Loucy (cell line): ENCODE results near the gene ZSCAN5B.
"Not testable (repeated sequence)": the region's sequence is repeated elsewhere in the genome, so short reads cannot be mapped to it uniquely, and the experiment has no call there.

Experiments
- H2AFZ ChIP-seq: fragments of 200-600 bp; sonication (generic); 2 replicates; pipeline ENCODE4 v1.6.0; 2016; ENCODE audit warnings: antibody characterized with exemption, mild to moderate bottlenecking, low read length, moderate library complexity
- H3F3A ChIP-seq: fragments of 200-600 bp; 2 replicates; pipeline ENCODE4 v1.6.0; 2016; ENCODE audit warnings: antibody characterized with exemption, low read depth, mild to moderate bottlenecking
- H3K27me3 ChIP-seq: fragments of 200-600 bp; sonication (generic); 2 replicates; pipeline ENCODE4 v1.6.1; 2014; ENCODE audit warnings: low read length, mild to moderate bottlenecking; ENCODE audit not compliant: insufficient read depth, poor library complexity, severe bottlenecking
- H3K36me3 ChIP-seq: fragments of 200-600 bp; sonication (generic); 2 replicates; pipeline ENCODE4 v1.6.1; 2016; ENCODE audit warnings: low read length; ENCODE audit not compliant: insufficient read depth
- H3K4me1 ChIP-seq: fragments of 200-600 bp; sonication (generic); 2 replicates; pipeline ENCODE4 v1.5.1; 2014; ENCODE audit warnings: low read length, mild to moderate bottlenecking; ENCODE audit not compliant: insufficient read depth, poor library complexity, severe bottlenecking
- H3K4me2 ChIP-seq: fragments of 200-600 bp; sonication (generic); 2 replicates; pipeline ENCODE4 v1.6.0; 2014; ENCODE audit warnings: antibody characterized with exemption, low read length, low read depth, mild to moderate bottlenecking; ENCODE audit not compliant: poor library complexity, severe bottlenecking
- H3K4me3 ChIP-seq: fragments of 200-600 bp; sonication (generic); 2 replicates; pipeline ENCODE4 v1.5.1; 2014; ENCODE audit warnings: low read length, mild to moderate bottlenecking, mixed read lengths; ENCODE audit not compliant: poor library complexity, severe bottlenecking
- H3K79me2 ChIP-seq: fragments of 200-600 bp; sonication (generic); 2 replicates; pipeline ENCODE4 v1.6.1; 2014; ENCODE audit warnings: low read length; ENCODE audit not compliant: insufficient read depth
- H3K9ac ChIP-seq: fragments of 200-600 bp; sonication (generic); 2 replicates; pipeline ENCODE4 v1.6.0; 2014; ENCODE audit warnings: mild to moderate bottlenecking, low read depth, low read length, moderate library complexity; ENCODE audit not compliant: poor library complexity, severe bottlenecking
- H3K9me2 ChIP-seq: fragments of 200-600 bp; sonication (generic); replicated peaks from 2 replicates; pipeline ENCODE4 v1.6.1; 2016; ENCODE audit warnings: low read depth, low read length, mixed read lengths
- H3K9me3 ChIP-seq: fragments of 200-600 bp; sonication (generic); 2 replicates; pipeline ENCODE4 v1.6.1; 2014; ENCODE audit warnings: mild to moderate bottlenecking, antibody characterized with exemption, low read length, low read depth; ENCODE audit not compliant: insufficient read depth
- H4K20me1 ChIP-seq: fragments of 200-600 bp; sonication (generic); 2 replicates; pipeline ENCODE4 v1.6.0; 2014; ENCODE audit warnings: antibody characterized with exemption, low read length, mild to moderate bottlenecking; ENCODE audit not compliant: insufficient read depth, poor library complexity, severe bottlenecking
- CTCF ChIP-seq: fragments of 200-600 bp; sonication (generic); conservative IDR thresholded peaks from 2 replicates; pipeline ENCODE4 v1.5.1; 2014; ENCODE audit warnings: mild to moderate bottlenecking, antibody characterized with exemption, low read length
- EZH2phosphoT487 ChIP-seq: fragments of 200-600 bp; IDR thresholded peaks from 2 replicates; pipeline ENCODE4 v1.6.1; 2018; ENCODE audit warnings: antibody characterized with exemption, mild to moderate bottlenecking, moderate library complexity, borderline replicate concordance

ZSCAN5B gene

GRCh38 chr19:56209091-56209490 lies 11.5 kb upstream of the ZSCAN5B start:
- H3K9me2 ChIP-seq: no peaks in the 10 kb centered on the region
- no peaks in the 10 kb centered on the region for H3K27me3 ChIP-seq
- H3K9me3 ChIP-seq: no peaks in the 10 kb centered on the region
- H3F3A ChIP-seq: no peaks in the 10 kb centered on the region
- TF ChIP-seq CTCF (no peak), EZH2phosphoT487 (no peak)
- H3K4me3 ChIP-seq: no peak overlapping the region
- H3K79me2 ChIP-seq: no peaks in the 10 kb centered on the region
- no peaks in the 10 kb centered on the region for H4K20me1 ChIP-seq
- no peak overlapping the region for H2AFZ ChIP-seq
- H3K9ac ChIP-seq: no peak overlapping the region
- H3K4me1 ChIP-seq: no peaks in the 10 kb centered on the region
- H3K36me3 ChIP-seq: no peaks in the 10 kb centered on the region
- no peak overlapping the region for H3K4me2 ChIP-seq

- not testable (repeated sequence) for H3K9me2 ChIP-seq, H3K9me3 ChIP-seq, H3K9ac ChIP-seq, H3K36me3 ChIP-seq, H3K79me2 ChIP-seq, H3K4me3 ChIP-seq, H4K20me1 ChIP-seq, H3K27me3 ChIP-seq, H3F3A ChIP-seq, H2AFZ ChIP-seq, H3K4me1 ChIP-seq, H3K4me2 ChIP-seq
- peak; percentile 23 for TF ChIP-seq CTCF
These were observed 10.0 kb upstream of the ZSCAN5B start for GRCh38 chr19:56207581-56207980.

DNA sequence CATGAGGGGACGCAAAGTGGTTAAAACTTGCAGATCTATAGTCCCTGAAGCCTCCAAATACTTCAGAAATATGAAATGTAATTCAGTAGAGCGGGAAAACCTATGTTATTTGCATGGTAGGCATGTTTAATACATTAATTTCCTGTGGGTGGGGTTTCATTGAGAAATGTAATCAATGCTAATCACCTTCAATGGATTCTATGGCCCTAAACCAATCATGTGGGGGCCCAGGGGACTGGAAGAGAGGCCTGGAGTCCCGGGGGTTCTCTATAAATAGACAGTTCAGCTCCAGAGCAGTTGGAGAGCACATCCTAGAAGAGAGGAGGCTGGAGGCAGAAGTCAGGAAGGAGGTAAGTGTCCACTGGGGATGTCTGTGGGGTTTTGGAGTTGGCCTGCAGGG lies 4.4 kb upstream of the ZSCAN5B start, which contains the start of gene ZSCAN5C:
TSS of gene ZSCAN5C (plus strand) at position 301 of the 400 bp plus-strand sequence. CDS start 3,641 bp downstream, outside the sequence.
- no peaks in the 10 kb centered on the region for H3K9me3 ChIP-seq
- TF ChIP-seq CTCF (no peak), EZH2phosphoT487 (no peak)
- H3F3A ChIP-seq: no peaks in the 10 kb centered on the region
- no peaks in the 10 kb centered on the region for H3K27me3 ChIP-seq
- no peak within 1 kb of the TSS for H3K9ac ChIP-seq
- H4K20me1 ChIP-seq: no peaks in the 10 kb centered on the region
- no peaks in the 10 kb centered on the region for H3K4me1 ChIP-seq
- no peak within 1 kb of the TSS for H3K4me3 ChIP-seq
- no peaks in the 10 kb centered on the region for H3K36me3 ChIP-seq
- H3K79me2 ChIP-seq: no peaks in the 10 kb centered on the region
- H3K9me2 ChIP-seq: no peaks in the 10 kb centered on the region
- H2AFZ ChIP-seq: no peak within 1 kb of the TSS
- no peak within 1 kb of the TSS for H3K4me2 ChIP-seq
